ENCODE measurements around the gene FEM1B. TPM values are rescaled to one million over a fixed set of nuclear protein-coding genes. Genes with fewer than 3 reads are reported as not detected.

Gene FEM1B
- total RNA-seq = 73.5 and 94.2 TPM in 2 replicates

DNA sequence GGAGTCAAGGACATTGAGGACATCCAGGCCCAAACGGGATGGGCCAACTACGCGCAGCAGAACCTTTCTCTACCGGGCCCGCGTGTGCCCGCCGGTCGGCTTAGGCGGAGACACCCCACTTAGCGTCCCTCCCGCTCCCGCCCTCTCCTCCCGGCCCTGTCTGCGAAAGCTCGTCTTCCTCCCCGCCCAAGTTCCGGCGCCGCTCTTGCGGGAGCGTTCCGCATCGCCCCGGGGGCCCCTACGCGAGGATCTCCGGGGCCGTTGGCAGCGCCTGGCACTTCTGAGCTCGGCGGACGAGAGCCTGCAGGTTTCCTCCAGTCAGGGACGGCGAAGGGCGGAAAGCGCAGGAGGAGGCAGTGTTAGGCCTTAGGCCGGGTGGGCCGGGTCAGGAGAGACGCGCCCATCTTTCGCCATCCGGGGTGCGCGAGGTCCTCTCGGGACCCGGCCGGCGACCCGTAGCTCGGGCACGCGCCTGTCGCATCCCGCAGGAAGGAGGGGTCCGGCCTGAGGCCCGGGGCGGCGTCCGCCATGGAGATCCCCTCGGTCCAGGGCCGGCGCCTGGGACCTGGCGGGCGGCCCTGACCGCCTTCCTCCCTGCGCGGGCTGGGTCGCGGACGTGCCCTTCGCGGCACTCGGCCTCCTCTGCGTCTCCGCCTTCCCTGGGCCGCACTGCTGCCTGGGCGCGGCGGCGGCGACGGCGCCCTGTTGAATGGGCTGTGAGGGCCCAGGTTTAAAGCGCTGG is at the start of gene FEM1B:
FEM1B (plus strand) TSS at position 143 of the 742 bp plus-strand sequence. CDS start 673 bp downstream, outside the sequence.
- DNase-seq (ENCODE audit: low read depth) (peak; percentile 74), FAIRE-seq (no peak)
- Histone ChIP-seq H3K4me3 (ENCODE audit: low read depth, low read length) (peak within 1 kb of the TSS; percentile 92), H3K27me3 (ENCODE audit: control insufficient read depth, insufficient read depth, low read length) (no peaks in the 10 kb centered on the region), H3K36me3 (ENCODE audit: control insufficient read depth, insufficient read depth, low read length) (no peaks in the 10 kb centered on the region)
- TF ChIP-seq, protein P1, sequence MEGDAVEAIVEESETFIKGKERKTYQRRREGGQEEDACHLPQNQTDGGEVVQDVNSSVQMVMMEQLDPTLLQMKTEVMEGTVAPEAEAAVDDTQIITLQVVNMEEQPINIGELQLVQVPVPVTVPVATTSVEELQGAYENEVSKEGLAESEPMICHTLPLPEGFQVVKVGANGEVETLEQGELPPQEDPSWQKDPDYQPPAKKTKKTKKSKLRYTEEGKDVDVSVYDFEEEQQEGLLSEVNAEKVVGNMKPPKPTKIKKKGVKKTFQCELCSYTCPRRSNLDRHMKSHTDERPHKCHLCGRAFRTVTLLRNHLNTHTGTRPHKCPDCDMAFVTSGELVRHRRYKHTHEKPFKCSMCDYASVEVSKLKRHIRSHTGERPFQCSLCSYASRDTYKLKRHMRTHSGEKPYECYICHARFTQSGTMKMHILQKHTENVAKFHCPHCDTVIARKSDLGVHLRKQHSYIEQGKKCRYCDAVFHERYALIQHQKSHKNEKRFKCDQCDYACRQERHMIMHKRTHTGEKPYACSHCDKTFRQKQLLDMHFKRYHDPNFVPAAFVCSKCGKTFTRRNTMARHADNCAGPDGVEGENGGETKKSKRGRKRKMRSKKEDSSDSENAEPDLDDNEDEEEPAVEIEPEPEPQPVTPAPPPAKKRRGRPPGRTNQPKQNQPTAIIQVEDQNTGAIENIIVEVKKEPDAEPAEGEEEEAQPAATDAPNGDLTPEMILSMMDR (IDR thresholded peaks at IDR 0.05; ENCODE audit: insufficient read depth, low read length, severe bottlenecking) = no peak

DNA sequence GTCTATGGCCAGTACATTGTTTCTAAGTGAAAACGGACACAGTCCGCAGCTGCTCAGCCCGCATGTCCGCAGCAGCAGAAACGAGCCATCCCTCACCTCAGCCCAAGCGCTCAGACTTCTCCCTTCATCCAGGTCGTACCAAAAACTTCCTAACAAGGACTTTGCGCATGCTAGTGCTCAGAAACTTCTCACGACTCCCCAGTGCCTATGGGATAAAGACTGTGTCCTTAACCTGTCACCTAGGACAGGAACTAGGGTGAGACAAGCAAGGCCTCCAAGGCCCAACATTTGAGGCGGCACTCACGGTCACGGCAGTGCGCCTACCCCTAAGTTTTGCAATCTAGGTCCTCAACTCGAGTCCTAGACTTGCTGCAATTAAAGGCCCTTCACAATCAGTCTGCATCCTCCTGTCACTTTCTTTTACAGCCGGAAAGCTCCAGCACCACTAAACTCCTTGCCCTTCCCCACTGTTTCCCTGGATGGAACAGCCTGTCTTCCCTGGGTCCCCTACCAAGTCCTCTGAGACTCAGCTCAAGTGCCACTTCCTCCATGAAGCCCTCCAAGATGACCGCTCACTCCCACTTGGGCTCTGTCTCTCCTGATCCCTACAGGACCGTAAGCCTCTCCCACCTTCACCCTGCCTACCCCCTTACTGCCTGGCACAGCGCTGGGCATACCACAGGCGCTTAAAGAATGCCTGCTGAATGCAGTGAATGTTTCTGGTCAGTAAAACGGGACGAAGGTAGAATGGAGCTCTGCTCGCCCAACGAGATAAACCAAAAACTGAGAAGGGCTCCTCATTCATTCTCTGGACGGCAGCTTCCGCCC is 49.2 kb upstream of the FEM1B start:
- DNase-seq (ENCODE audit: low read depth) = peak; percentile 0

DNA sequence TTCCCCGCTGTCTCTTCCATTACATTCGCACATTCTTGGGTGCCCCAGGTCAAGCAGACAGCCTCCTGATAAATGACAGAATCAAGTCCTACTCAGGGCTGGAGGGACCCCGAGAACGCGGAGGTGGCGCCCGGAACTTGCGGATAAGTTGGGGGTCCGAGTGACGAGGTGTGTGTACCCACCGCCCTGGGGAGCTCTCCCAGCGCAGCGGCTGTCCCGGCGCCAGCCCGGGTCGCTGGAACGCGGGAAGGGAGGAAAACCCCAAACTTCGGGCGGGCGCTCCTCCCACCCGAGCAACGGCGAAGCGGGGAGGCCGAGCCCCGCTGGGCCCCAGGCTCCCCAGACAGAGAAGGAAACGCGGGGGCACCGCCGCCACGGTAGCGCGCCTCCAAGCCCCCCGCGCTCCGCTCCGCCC is 48.6 kb upstream of the FEM1B start:
- DNase-seq (ENCODE audit: low read depth) (peak; percentile 10), FAIRE-seq (no peak)
- H3K36me3 ChIP-seq (ENCODE audit: control insufficient read depth, insufficient read depth, low read length) = no peaks in the 10 kb centered on the region
- H3K27me3 ChIP-seq (ENCODE audit: control insufficient read depth, insufficient read depth, low read length) = no peaks in the 10 kb centered on the region
- peak overlapping the region; percentile 62 for H3K4me3 ChIP-seq (ENCODE audit: low read depth, low read length)
- TF ChIP-seq, protein P1 (IDR thresholded peaks at IDR 0.05; ENCODE audit: insufficient read depth, low read length, severe bottlenecking) = no peak

More for the DNA sequence above, 49.2 kb upstream of the FEM1B start:
- no peaks in the 10 kb centered on the region for H3K27me3 ChIP-seq (ENCODE audit: control insufficient read depth, insufficient read depth, low read length)
- no peak for FAIRE-seq
- TF ChIP-seq, protein P1 (IDR thresholded peaks at IDR 0.05; ENCODE audit: insufficient read depth, low read length, severe bottlenecking) = no peak
- H3K36me3 ChIP-seq (ENCODE audit: control insufficient read depth, insufficient read depth, low read length) = no peaks in the 10 kb centered on the region
- H3K4me3 ChIP-seq (ENCODE audit: low read depth, low read length) = peak overlapping the region; percentile 62

DNA sequence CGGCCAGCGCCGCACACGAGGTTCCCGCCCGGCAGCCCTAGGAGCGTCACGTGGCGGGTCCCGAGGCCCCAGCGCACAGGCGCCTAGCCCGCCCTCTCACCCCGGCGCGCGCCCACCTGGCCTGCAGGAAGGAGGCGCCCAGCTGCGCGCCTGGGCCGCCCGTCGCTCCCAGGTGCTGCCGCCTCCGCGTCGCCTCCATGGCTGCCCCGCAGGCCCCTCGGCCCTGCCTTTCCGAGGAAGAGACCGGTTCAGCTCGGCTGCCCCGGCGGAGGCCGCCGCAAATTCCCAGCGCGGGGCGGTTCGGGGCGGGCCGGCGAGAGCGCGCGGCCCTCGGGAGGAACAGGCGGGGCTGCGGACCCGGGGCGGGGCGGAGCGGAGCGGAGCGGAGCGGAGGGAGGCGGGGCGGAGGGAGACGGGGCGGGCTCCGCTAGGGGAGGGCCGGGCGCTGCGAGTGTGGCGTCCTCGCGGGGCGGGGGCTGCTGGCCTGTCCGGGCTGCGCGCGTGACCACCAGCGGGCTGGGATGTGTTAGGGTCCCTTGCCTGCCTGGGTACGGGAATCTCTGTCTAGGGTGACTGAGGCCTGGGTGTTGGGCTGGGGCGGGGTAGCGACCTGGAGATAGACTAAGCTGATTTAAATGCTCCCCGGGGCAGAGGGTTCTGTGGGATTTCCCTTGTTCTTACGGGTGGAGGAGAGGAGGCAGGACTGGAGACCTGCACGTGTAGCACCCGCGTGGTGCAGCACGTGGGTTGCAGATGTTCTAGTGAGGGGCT is 48.0 kb upstream of the FEM1B start, which contains the start of gene CLN6:
CLN6 (minus strand) TSS at position 343 of the 771 bp plus-strand sequence; CDS start at position 199, 144 bp downstream.
- DNase-seq (ENCODE audit: low read depth) (peak; percentile 47), FAIRE-seq (no peak)
- TF ChIP-seq, protein P1 (IDR thresholded peaks at IDR 0.05; ENCODE audit: insufficient read depth, low read length, severe bottlenecking) = no peak
- Histone ChIP-seq H3K4me3 (ENCODE audit: low read depth, low read length) (peak within 1 kb of the TSS; percentile 62), H3K27me3 (ENCODE audit: control insufficient read depth, insufficient read depth, low read length) (no peaks in the 10 kb centered on the region), H3K36me3 (ENCODE audit: control insufficient read depth, insufficient read depth, low read length) (no peaks in the 10 kb centered on the region)

All from bronchial epithelial cell (primary cell).